Measurements from ENCODE around the gene COL6A2. TPM values are rescaled to one million over a fixed set of nuclear protein-coding genes. Genes with fewer than 3 reads are reported as not detected.

COL6A2 gene
- total RNA-seq, 1 donor from 2014 or later: 5.2 TPM

- H3K4me2 ChIP-seq: no peak overlapping the region
- no peak overlapping the region for H3K27ac ChIP-seq
- H3K4me3 Mint-ChIP-seq: no peak overlapping the region
- H3K36me3 Mint-ChIP-seq: no peaks in the 10 kb centered on the region
- peaks cover 5% of the 10 kb centered on the region for H3K4me1 Mint-ChIP-seq
- H3K79me2 ChIP-seq (ENCODE audit: low read depth): no peaks in the 10 kb centered on the region
- TF ChIP-seq CTCF (IDR thresholded peaks at IDR 0.05) (no peak), EZH2phosphoT487 (IDR thresholded peaks at IDR 0.05) (no peak)
- no peaks in the 10 kb centered on the region for H3K9me3 ChIP-seq (ENCODE audit: low read depth)
- no peaks in the 10 kb centered on the region for H3K27me3 ChIP-seq
- H3K36me3 ChIP-seq: no peaks in the 10 kb centered on the region
- H3K9me3 Mint-ChIP-seq: no peaks in the 10 kb centered on the region
- no peak overlapping the region for H3K4me3 ChIP-seq
- peaks cover 9% of the 10 kb centered on the region for H3K4me1 ChIP-seq
- H2AFZ ChIP-seq (replicated peaks): no peak overlapping the region
- no peak overlapping the region for H3K9ac ChIP-seq
- DNase-seq (ENCODE audit: low spot score): peak; percentile 38
- no peaks in the 10 kb centered on the region for H3F3A ChIP-seq (ENCODE audit: low read depth)
- peak overlapping the region; percentile 76 for H3K27ac Mint-ChIP-seq
- peaks cover 4% of the 10 kb centered on the region for H3K27me3 Mint-ChIP-seq (ENCODE audit: insufficient read depth, low read depth)
- no peaks in the 10 kb centered on the region for H4K20me1 ChIP-seq (ENCODE audit: low read depth)
These were observed 30.4 kb downstream of the COL6A2 start for GRCh38 chr21:46128106-46128932.

GRCh38 chr21:46128933-46129571 lies 31.1 kb downstream of the COL6A2 start:
- H3K27ac Mint-ChIP-seq: no peak overlapping the region
- no peaks in the 10 kb centered on the region for H3K36me3 ChIP-seq
- H3K4me2 ChIP-seq: no peak overlapping the region
- H3K4me3 ChIP-seq: no peak overlapping the region
- H3K4me1 ChIP-seq: peaks cover 9% of the 10 kb centered on the region
- no peaks in the 10 kb centered on the region for H3K9me3 Mint-ChIP-seq
- TF ChIP-seq EZH2phosphoT487 (IDR thresholded peaks at IDR 0.05): no peak
- no peak for TF ChIP-seq CTCF (IDR thresholded peaks at IDR 0.05)
- no peak for TF ChIP-seq EZH2 (IDR thresholded peaks at IDR 0.05)
- peak overlapping the region; percentile 12 for H3K4me3 Mint-ChIP-seq
- H4K20me1 ChIP-seq (ENCODE audit: low read depth): no peaks in the 10 kb centered on the region
- no peaks in the 10 kb centered on the region for H3K27me3 ChIP-seq
- H3K27ac ChIP-seq: no peak overlapping the region
- DNase-seq (ENCODE audit: low spot score): no peak
- no peak overlapping the region for H2AFZ ChIP-seq (replicated peaks)
- H3K79me2 ChIP-seq (ENCODE audit: low read depth): no peaks in the 10 kb centered on the region
- no peaks in the 10 kb centered on the region for H3K36me3 Mint-ChIP-seq
- H3K9me3 ChIP-seq (ENCODE audit: low read depth): no peaks in the 10 kb centered on the region
- no peak overlapping the region for H3K9ac ChIP-seq
- H3K4me1 Mint-ChIP-seq: peaks cover 5% of the 10 kb centered on the region
- no peaks in the 10 kb centered on the region for H3F3A ChIP-seq (ENCODE audit: low read depth)
- peaks cover 5% of the 10 kb centered on the region for H3K27me3 Mint-ChIP-seq (ENCODE audit: insufficient read depth, low read depth)

- H3F3A ChIP-seq (ENCODE audit: low read depth): peaks cover 3% of the 10 kb centered on the region
- no peaks in the 10 kb centered on the region for H4K20me1 ChIP-seq (ENCODE audit: low read depth)
- no peak overlapping the region for H3K4me3 ChIP-seq
- H3K4me1 ChIP-seq: peaks cover 9% of the 10 kb centered on the region
- no peak overlapping the region for H3K9ac ChIP-seq
- H3K4me2 ChIP-seq: no peak overlapping the region
- no peak for DNase-seq (ENCODE audit: low spot score)
- TF ChIP-seq EZH2phosphoT487 (IDR thresholded peaks at IDR 0.05): no peak
- TF ChIP-seq CTCF (IDR thresholded peaks at IDR 0.05): no peak
- TF ChIP-seq EZH2 (IDR thresholded peaks at IDR 0.05): no peak
- no peaks in the 10 kb centered on the region for H3K9me3 ChIP-seq (ENCODE audit: low read depth)
- Mint-ChIP-seq H3K9me3 (no peaks in the 10 kb centered on the region), H3K27me3 (ENCODE audit: insufficient read depth, low read depth) (peaks cover 6% of the 10 kb centered on the region), H3K36me3 (no peaks in the 10 kb centered on the region), H3K4me3 (no peak overlapping the region), H3K27ac (no peak overlapping the region), H3K4me1 (peaks cover 5% of the 10 kb centered on the region)
- no peaks in the 10 kb centered on the region for H3K36me3 ChIP-seq
- H2AFZ ChIP-seq (replicated peaks): no peak overlapping the region
- H3K79me2 ChIP-seq (ENCODE audit: low read depth): no peaks in the 10 kb centered on the region
- no peak overlapping the region for H3K27ac ChIP-seq
- no peaks in the 10 kb centered on the region for H3K27me3 ChIP-seq
These were observed 32.1 kb downstream of the COL6A2 start for GRCh38 chr21:46129846-46130651.

All from neural progenitor cell (in vitro differentiated cells).